Testis (tissue), 2 donors: Measurements from ENCODE around the gene HS1BP3.

Experiments
- POLR2A ChIP-seq: fragments of 450-650 bp; IDR thresholded peaks from one replicate; pipeline ENCODE4 v1.6.1; 2017; ENCODE audit warnings: antibody characterized with exemption, mild to moderate bottlenecking, moderate library complexity
- TF ChIP-seq, protein P1 (sequence below), 3 experiments: fragments of 450-650 bp in 2 of 3; fragments of 200-600 bp in 1 of 3; sonication (generic) in 1 of 3; IDR thresholded peaks; one replicate each; pipeline ENCODE4 v1.5.1; 2016 to 2019; ENCODE audit warnings: antibody characterized with exemption in 3 of 3, mild to moderate bottlenecking in 2 of 3, moderate library complexity in 1 of 3

DNA sequence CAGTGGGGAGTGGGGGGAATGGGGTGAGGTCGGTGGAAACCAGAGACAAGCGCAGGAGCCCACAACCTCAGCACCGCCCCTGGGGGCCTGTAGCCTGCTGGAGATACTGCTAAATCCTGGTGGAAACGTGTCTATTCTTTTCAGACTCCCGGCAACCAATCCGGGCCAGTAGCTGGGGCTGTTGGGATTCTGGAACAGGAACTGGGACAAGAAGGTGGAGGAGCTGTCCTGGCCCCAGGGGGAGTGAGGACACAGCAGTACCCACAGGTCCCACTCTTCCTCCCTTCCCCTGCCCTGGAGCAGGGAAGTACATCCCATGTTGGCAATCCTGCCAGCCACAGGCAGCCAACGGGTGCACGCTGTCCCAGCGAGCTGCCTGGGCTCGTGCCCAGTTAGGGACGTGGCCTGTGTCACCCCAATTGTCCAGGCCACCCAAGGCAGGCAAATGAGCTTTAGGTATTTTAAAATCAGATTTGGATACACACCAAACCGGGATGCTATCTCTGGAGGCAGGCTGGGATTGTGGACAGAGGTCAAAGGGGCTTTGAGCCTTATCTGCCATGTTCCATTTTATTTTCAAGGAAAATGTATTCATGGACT, 51.8 kb downstream of the HS1BP3 start:
- TF ChIP-seq, protein P1, sequence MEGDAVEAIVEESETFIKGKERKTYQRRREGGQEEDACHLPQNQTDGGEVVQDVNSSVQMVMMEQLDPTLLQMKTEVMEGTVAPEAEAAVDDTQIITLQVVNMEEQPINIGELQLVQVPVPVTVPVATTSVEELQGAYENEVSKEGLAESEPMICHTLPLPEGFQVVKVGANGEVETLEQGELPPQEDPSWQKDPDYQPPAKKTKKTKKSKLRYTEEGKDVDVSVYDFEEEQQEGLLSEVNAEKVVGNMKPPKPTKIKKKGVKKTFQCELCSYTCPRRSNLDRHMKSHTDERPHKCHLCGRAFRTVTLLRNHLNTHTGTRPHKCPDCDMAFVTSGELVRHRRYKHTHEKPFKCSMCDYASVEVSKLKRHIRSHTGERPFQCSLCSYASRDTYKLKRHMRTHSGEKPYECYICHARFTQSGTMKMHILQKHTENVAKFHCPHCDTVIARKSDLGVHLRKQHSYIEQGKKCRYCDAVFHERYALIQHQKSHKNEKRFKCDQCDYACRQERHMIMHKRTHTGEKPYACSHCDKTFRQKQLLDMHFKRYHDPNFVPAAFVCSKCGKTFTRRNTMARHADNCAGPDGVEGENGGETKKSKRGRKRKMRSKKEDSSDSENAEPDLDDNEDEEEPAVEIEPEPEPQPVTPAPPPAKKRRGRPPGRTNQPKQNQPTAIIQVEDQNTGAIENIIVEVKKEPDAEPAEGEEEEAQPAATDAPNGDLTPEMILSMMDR (IDR thresholded peaks at IDR 0.05) = no peak
- no peak for TF ChIP-seq POLR2A
